SU-DHL-6 (cell line): Measurements from ENCODE around the gene SESTD1.
"Not testable (repeated sequence)": the region's sequence is repeated elsewhere in the genome, so short reads cannot be mapped to it uniquely, and the experiment has no call there.

Source experiments
- H2AFZ ChIP-seq: fragments of 200-600 bp; sonication (generic); 2 replicates; pipeline ENCODE4 v1.6.1; 2014; ENCODE audit warnings: low read depth, mild to moderate bottlenecking, moderate library complexity, mixed read lengths, antibody characterized with exemption, low read length; ENCODE audit not compliant: severe bottlenecking
- H3F3A ChIP-seq: fragments of 200-600 bp; shearing (Covaris generic); 2 replicates; pipeline ENCODE4 v1.6.0; 2016; ENCODE audit warnings: antibody characterized with exemption, mild to moderate bottlenecking; ENCODE audit not compliant: insufficient read depth
- H3K27ac ChIP-seq: fragments of 200-600 bp; sonication (generic); 2 replicates; pipeline ENCODE4 v1.5.1; 2016; ENCODE audit warnings: low read depth, mild to moderate bottlenecking, low read length, moderate library complexity, mixed read lengths
- H3K27me3 ChIP-seq: fragments of 200-600 bp; sonication (generic), shearing (Covaris generic); 2 replicates; pipeline ENCODE4 v1.6.0; 2014; ENCODE audit warnings: mild to moderate bottlenecking, low read length
- H3K36me3 ChIP-seq: fragments of 200-600 bp; sonication (generic); 2 replicates; pipeline ENCODE4 v1.6.1; 2014; ENCODE audit warnings: mild to moderate bottlenecking, low read length, mixed read lengths
- H3K4me2 ChIP-seq: fragments of 300-600, 200-600 bp; shearing (Covaris generic), sonication (generic); 2 replicates; pipeline ENCODE4 v1.6.0; 2014; ENCODE audit warnings: low read length, low read depth, mild to moderate bottlenecking; ENCODE audit not compliant: poor library complexity, severe bottlenecking
- H3K4me3 ChIP-seq: fragments of 200-600 bp; sonication (generic); 2 replicates; pipeline ENCODE4 v1.5.1; 2014; ENCODE audit warnings: antibody characterized with exemption, low read length, mild to moderate bottlenecking, mixed read lengths; ENCODE audit not compliant: insufficient read depth, poor library complexity, severe bottlenecking
- H3K79me2 ChIP-seq: fragments of 200-600 bp; sonication (generic); 2 replicates; pipeline ENCODE4 v1.6.1; 2014; ENCODE audit warnings: mild to moderate bottlenecking, low read length, moderate library complexity; ENCODE audit not compliant: insufficient read depth
- H3K9ac ChIP-seq: fragments of 200-600 bp; sonication (generic); 2 replicates; pipeline ENCODE4 v1.7.0; 2014; ENCODE audit warnings: mild to moderate bottlenecking, low read length
- H3K9me2 ChIP-seq: fragments of 200-600 bp; sonication (generic); replicated peaks from 2 replicates; pipeline ENCODE4 v1.6.1; 2014; ENCODE audit warnings: low read length; ENCODE audit not compliant: insufficient read depth
- H3K9me3 ChIP-seq: fragments of 200-600 bp; sonication (generic); 2 replicates; pipeline ENCODE4 v1.6.1; 2014; ENCODE audit warnings: low read length, mixed read lengths; ENCODE audit not compliant: insufficient read depth
- H4K20me1 ChIP-seq: fragments of 200-600 bp; sonication (generic); 2 replicates; pipeline ENCODE4 v1.6.1; 2014; ENCODE audit warnings: low read depth, mild to moderate bottlenecking, antibody characterized with exemption, low read length, moderate library complexity, mixed read lengths
- EZH2phosphoT487 ChIP-seq: fragments of 200-600 bp; sonication (generic), shearing (Covaris generic); conservative IDR thresholded peaks from 2 replicates; pipeline ENCODE4 v1.6.1; 2018; ENCODE audit warnings: mild to moderate bottlenecking, antibody characterized with exemption, low read length, moderate library complexity, mixed read lengths
- TF ChIP-seq, protein P1 (sequence below): fragments of 200-600 bp; sonication (generic); IDR thresholded peaks from one replicate; pipeline ENCODE4 v1.5.1; 2017; ENCODE audit warnings: antibody characterized with exemption, mild to moderate bottlenecking, low read length, moderate library complexity; ENCODE audit not compliant: insufficient read depth, poor library complexity, severe bottlenecking

The SESTD1 gene

DNA sequence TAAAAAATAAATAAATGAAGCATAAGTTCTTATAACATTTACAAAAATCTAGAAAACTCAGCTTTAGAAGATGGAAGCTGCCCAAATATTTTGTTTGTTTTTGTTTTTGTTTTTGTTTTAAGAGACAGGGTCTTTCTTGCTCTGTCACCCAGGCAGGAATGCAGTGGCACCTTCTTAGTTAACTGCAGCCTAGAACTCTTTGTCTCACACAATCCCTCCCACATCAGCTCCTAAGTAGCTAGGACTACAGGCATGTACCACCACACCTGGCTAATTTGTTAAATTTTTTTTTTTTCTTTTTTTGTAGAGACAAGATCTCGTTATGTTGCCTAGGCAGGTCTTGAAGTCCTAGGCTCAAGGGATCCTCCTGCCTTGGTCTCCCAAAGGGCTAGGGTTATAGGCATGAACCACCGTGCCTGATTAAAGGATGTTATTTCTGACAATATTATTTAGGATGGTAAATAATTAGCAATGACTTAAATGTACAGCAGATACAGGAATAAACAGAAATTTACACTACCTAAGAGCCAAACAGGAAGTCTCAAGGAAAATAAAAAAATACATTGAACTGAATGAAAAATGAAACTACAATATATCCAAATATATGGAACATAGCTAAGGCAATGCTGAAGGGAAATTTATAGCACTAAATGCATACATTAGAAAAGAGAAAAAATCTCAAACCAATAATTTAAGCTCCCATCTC is 17.2 kb downstream of the SESTD1 start:
- Histone ChIP-seq H3K4me3 (no peak overlapping the region), H3K79me2 (no peaks in the 10 kb centered on the region), H3F3A (no peaks in the 10 kb centered on the region), H3K27ac (no peak overlapping the region), H3K27me3 (no peaks in the 10 kb centered on the region), H3K9me3 (no peaks in the 10 kb centered on the region), H4K20me1 (no peaks in the 10 kb centered on the region), H3K9me2 (no peaks in the 10 kb centered on the region), H3K36me3 (no peaks in the 10 kb centered on the region), H3K9ac (no peak overlapping the region), H3K4me2 (no peak overlapping the region), H2AFZ (no peak overlapping the region)
- no peak for TF ChIP-seq EZH2phosphoT487
- TF ChIP-seq, protein P1, sequence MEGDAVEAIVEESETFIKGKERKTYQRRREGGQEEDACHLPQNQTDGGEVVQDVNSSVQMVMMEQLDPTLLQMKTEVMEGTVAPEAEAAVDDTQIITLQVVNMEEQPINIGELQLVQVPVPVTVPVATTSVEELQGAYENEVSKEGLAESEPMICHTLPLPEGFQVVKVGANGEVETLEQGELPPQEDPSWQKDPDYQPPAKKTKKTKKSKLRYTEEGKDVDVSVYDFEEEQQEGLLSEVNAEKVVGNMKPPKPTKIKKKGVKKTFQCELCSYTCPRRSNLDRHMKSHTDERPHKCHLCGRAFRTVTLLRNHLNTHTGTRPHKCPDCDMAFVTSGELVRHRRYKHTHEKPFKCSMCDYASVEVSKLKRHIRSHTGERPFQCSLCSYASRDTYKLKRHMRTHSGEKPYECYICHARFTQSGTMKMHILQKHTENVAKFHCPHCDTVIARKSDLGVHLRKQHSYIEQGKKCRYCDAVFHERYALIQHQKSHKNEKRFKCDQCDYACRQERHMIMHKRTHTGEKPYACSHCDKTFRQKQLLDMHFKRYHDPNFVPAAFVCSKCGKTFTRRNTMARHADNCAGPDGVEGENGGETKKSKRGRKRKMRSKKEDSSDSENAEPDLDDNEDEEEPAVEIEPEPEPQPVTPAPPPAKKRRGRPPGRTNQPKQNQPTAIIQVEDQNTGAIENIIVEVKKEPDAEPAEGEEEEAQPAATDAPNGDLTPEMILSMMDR = no peak

DNA sequence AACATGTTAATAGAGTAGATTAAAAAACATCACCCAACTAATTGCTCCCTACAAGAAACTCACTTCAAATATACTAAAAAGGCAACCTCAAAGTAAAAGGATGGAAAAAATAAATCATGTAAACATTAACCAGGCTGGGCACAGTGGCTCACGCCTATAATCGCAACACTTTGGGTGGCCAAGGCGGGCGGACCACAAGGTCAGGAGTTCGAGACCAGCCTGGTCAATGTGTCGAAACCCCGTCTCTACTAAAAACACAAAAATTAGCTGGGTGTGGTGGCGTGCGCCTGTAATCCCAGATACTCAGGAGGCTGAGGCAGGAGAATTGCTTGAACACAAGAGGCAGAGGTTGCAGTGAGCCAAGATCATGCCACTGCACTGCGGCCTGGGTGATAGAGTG is 18.8 kb downstream of the SESTD1 start:
- not testable (repeated sequence) for H2AFZ ChIP-seq, H3K9me3 ChIP-seq, H4K20me1 ChIP-seq, H3K9me2 ChIP-seq, H3K27me3 ChIP-seq, H3K4me3 ChIP-seq, H3K36me3 ChIP-seq, H3K9ac ChIP-seq, H3F3A ChIP-seq, H3K27ac ChIP-seq, H3K4me2 ChIP-seq, H3K79me2 ChIP-seq

DNA sequence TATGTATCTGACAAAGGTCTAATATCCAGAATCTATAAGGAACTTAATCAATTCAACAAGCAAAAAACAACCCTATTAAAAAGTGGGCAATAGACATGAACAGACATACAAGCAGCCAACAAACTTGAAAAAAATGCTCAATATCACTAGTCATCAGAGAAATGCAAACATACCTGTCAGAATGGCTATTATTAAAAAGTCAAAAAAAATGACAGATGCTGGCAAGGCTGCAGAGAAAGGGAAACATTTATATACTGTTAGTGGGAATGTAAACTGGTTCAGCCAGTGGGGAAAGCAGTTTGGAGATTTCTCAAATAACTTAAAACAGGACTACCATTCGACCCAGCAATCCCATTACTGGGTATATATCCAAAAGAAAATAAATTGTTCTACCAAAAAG is 21.6 kb downstream of the SESTD1 start:
- Histone ChIP-seq H3K27ac (no peak overlapping the region), H2AFZ (no peak overlapping the region), H3K79me2 (no peaks in the 10 kb centered on the region), H3K9me2 (no peaks in the 10 kb centered on the region), H3K36me3 (no peaks in the 10 kb centered on the region), H3F3A (no peaks in the 10 kb centered on the region), H3K27me3 (no peaks in the 10 kb centered on the region), H3K9ac (no peak overlapping the region), H4K20me1 (no peaks in the 10 kb centered on the region), H3K4me3 (no peak overlapping the region), H3K9me3 (no peaks in the 10 kb centered on the region), H3K4me2 (no peak overlapping the region)
- TF ChIP-seq, protein P1 = no peak
- TF ChIP-seq EZH2phosphoT487 = no peak
